HG03469 (cell line): ENCODE data around the gene UBQLN4.
A peak's percentile ranks its signal among the peaks of the same experiment; 100 is the strongest.

Source experiments
- ATAC-seq: cut with Tn5 transposase; IDR thresholded peaks from one replicate; pipeline ENCODE4 v1.9.1; 2021; ENCODE audit warnings: mild to moderate bottlenecking, moderate library complexity, moderate number of reproducible peaks; ENCODE audit not compliant: unreplicated experiment

UBQLN4 gene

GRCh38 chr1:156020293-156021092 is 33.1 kb downstream of the UBQLN4 start, which contains the start of gene SSR2:
Gene SSR2 (minus strand): TSS chr1:156020951. CDS start chr1:156020167, 784 bp downstream.
- ATAC-seq = no peak

- ATAC-seq = no peak
Measured at GRCh38 chr1:156019946-156020292, 33.7 kb downstream of the UBQLN4 start.

GRCh38 chr1:156014829-156015228 is 38.8 kb downstream of the UBQLN4 start:
- no peak for ATAC-seq

GRCh38 chr1:156012051-156012817 is 41.4 kb downstream of the UBQLN4 start:
- peak; percentile 66 for ATAC-seq

- no peak for ATAC-seq
Measured at GRCh38 chr1:156009404-156009803, 44.2 kb downstream of the UBQLN4 start.

- ATAC-seq = no peak
Measured at GRCh38 chr1:156006666-156007376, 46.8 kb downstream of the UBQLN4 start.

- no peak for ATAC-seq
Measured at GRCh38 chr1:156004843-156005584, 48.6 kb downstream of the UBQLN4 start.

GRCh38 chr1:156003923-156004188 is 49.7 kb downstream of the UBQLN4 start:
- no peak for ATAC-seq

- ATAC-seq = no peak
Measured at GRCh38 chr1:156002188-156002911, 51.2 kb downstream of the UBQLN4 start.

- ATAC-seq = no peak
Measured at GRCh38 chr1:156001662-156002171, 51.9 kb downstream of the UBQLN4 start.

- no peak for ATAC-seq
Measured at GRCh38 chr1:156001021-156001661, 52.5 kb downstream of the UBQLN4 start.

- no peak for ATAC-seq
Measured at GRCh38 chr1:155999964-156000363, 53.6 kb downstream of the UBQLN4 start.

GRCh38 chr1:155996166-155996565 is 57.4 kb downstream of the UBQLN4 start:
- ATAC-seq = no peak

- no peak for ATAC-seq
Measured at GRCh38 chr1:155993595-155993994, 60.0 kb downstream of the UBQLN4 start.

GRCh38 chr1:155990005-155990739 is 63.4 kb downstream of the UBQLN4 start:
- no peak for ATAC-seq

GRCh38 chr1:155989242-155990004 is 64.2 kb downstream of the UBQLN4 start:
- ATAC-seq = no peak
